ENCODE data around the gene GRIK5. TPM values are rescaled to one million over a fixed set of nuclear protein-coding genes. Genes with fewer than 3 reads are reported as not detected.
"Not testable (repeated sequence)": the region's sequence is repeated elsewhere in the genome, so short reads cannot be mapped to it uniquely, and the experiment has no call there.

Gene GRIK5
- total RNA-seq, 2 donors from 2014 or later: 3.5 to 4.0 TPM

GRCh38 chr19:41994994-41995958, 74.7 kb downstream of the GRIK5 start:
- Mint-ChIP-seq H3K27ac (no peak overlapping the region), H3K36me3 (peaks cover 0 to 15% of the 10 kb centered on the region in 2 donors), H3K9me3 (no peaks in the 10 kb centered on the region)
- DNase-seq (ENCODE audit: low spot score in 2 of 2): no peak
- ATAC-seq: no peak

- ATAC-seq (peak; percentile 2 to 15), DNase-seq (ENCODE audit: low spot score in 2 of 2) (no peak)
- Mint-ChIP-seq H3K9me3 (no peaks in the 10 kb centered on the region), H3K27ac (no peak overlapping the region), H3K36me3 (peaks cover 0 to 13% of the 10 kb centered on the region in 2 donors)
Measured at GRCh38 chr19:41994521-41994971, 75.5 kb downstream of the GRIK5 start.

GRCh38 chr19:41993612-41994483, 76.2 kb downstream of the GRIK5 start, which contains the start of gene ATP1A3:
ATP1A3 (minus strand) TSS chr19:41994230; CDS start chr19:41994076, 154 bp downstream.
- Mint-ChIP-seq H3K36me3 (peaks cover 0 to 10% of the 10 kb centered on the region in 2 donors), H3K9me3 (no peaks in the 10 kb centered on the region), H3K27ac (no peak within 1 kb of the TSS)
- DNase-seq (ENCODE audit: low spot score in 2 of 2) (peak; percentile 65 to 70), ATAC-seq (peak; percentile 82 to 88)

- H3K36me3 Mint-ChIP-seq; H3K9me3 Mint-ChIP-seq; DNase-seq (ENCODE audit: low spot score in 2 of 2); ATAC-seq: not testable (repeated sequence)
- H3K27ac Mint-ChIP-seq: peak overlapping the region in 1 of 2 donors; percentile 20
Measured at GRCh38 chr19:41991925-41992569, 78.0 kb downstream of the GRIK5 start.

- ATAC-seq (no peak), DNase-seq (ENCODE audit: low spot score in 2 of 2) (no peak)
- Mint-ChIP-seq H3K27ac (no peak overlapping the region), H3K36me3 (peaks cover 0 to 4% of the 10 kb centered on the region in 2 donors), H3K9me3 (no peaks in the 10 kb centered on the region)
Measured at GRCh38 chr19:41991025-41991424, 79.0 kb downstream of the GRIK5 start.

- ATAC-seq (no peak), DNase-seq (ENCODE audit: low spot score in 2 of 2) (no peak)
- Mint-ChIP-seq H3K27ac (no peak overlapping the region), H3K9me3 (no peaks in the 10 kb centered on the region), H3K36me3 (peaks cover 0 to 4% of the 10 kb centered on the region in 2 donors)
Measured at GRCh38 chr19:41990615-41991014, 79.4 kb downstream of the GRIK5 start.

GRCh38 chr19:41990028-41990427, 80.0 kb downstream of the GRIK5 start:
- Mint-ChIP-seq H3K27ac (no peak overlapping the region), H3K9me3 (no peaks in the 10 kb centered on the region), H3K36me3 (peaks cover 0 to under 1% of the 10 kb centered on the region in 2 donors)
- DNase-seq (ENCODE audit: low spot score in 2 of 2): no peak
- ATAC-seq: no peak

GRCh38 chr19:41988947-41989346, 81.1 kb downstream of the GRIK5 start:
- ATAC-seq (no peak), DNase-seq (ENCODE audit: low spot score in 2 of 2) (no peak)
- Mint-ChIP-seq H3K27ac (no peak overlapping the region), H3K9me3 (no peaks in the 10 kb centered on the region), H3K36me3 (no peaks in the 10 kb centered on the region)

GRCh38 chr19:41987141-41987860, 82.7 kb downstream of the GRIK5 start:
- Mint-ChIP-seq H3K36me3 (no peaks in the 10 kb centered on the region), H3K9me3 (no peaks in the 10 kb centered on the region), H3K27ac (no peak overlapping the region)
- no peak for ATAC-seq
- no peak for DNase-seq (ENCODE audit: low spot score in 2 of 2)

- DNase-seq (ENCODE audit: low spot score in 2 of 2): no peak
- ATAC-seq: no peak
- Mint-ChIP-seq H3K36me3 (no peaks in the 10 kb centered on the region), H3K9me3 (no peaks in the 10 kb centered on the region), H3K27ac (peak overlapping the region in 1 of 2 donors; percentile 78)
Measured at GRCh38 chr19:41984961-41985360, 85.0 kb downstream of the GRIK5 start.

GRCh38 chr19:41981724-41982123, 88.3 kb downstream of the GRIK5 start:
- no peak for DNase-seq (ENCODE audit: low spot score in 2 of 2)
- no peak for ATAC-seq
- H3K27ac Mint-ChIP-seq: no peak overlapping the region
- no peaks in the 10 kb centered on the region for H3K9me3 Mint-ChIP-seq
- no peaks in the 10 kb centered on the region for H3K36me3 Mint-ChIP-seq

GRCh38 chr19:41978470-41978869, 91.5 kb downstream of the GRIK5 start:
- H3K36me3 Mint-ChIP-seq: no peaks in the 10 kb centered on the region
- no peak for DNase-seq (ENCODE audit: low spot score in 2 of 2)
- no peak overlapping the region for H3K27ac Mint-ChIP-seq
- no peaks in the 10 kb centered on the region for H3K9me3 Mint-ChIP-seq
- no peak for ATAC-seq

GRCh38 chr19:41977916-41978315, 92.1 kb downstream of the GRIK5 start:
- no peaks in the 10 kb centered on the region for H3K36me3 Mint-ChIP-seq
- no peak for DNase-seq (ENCODE audit: low spot score in 2 of 2)
- H3K27ac Mint-ChIP-seq: no peak overlapping the region
- no peak for ATAC-seq
- no peaks in the 10 kb centered on the region for H3K9me3 Mint-ChIP-seq

- Mint-ChIP-seq H3K27ac (no peak overlapping the region), H3K9me3 (no peaks in the 10 kb centered on the region), H3K36me3 (no peaks in the 10 kb centered on the region)
- ATAC-seq (no peak), DNase-seq (ENCODE audit: low spot score in 2 of 2) (no peak)
Measured at GRCh38 chr19:41974652-41975051, 95.4 kb downstream of the GRIK5 start.

GRCh38 chr19:41971363-41971762, 98.6 kb downstream of the GRIK5 start:
- no peaks in the 10 kb centered on the region for H3K36me3 Mint-ChIP-seq
- H3K27ac Mint-ChIP-seq: no peak overlapping the region
- ATAC-seq: no peak
- H3K9me3 Mint-ChIP-seq: no peaks in the 10 kb centered on the region
- no peak for DNase-seq (ENCODE audit: low spot score in 2 of 2)

Measured in activated naive CD4-positive, alpha-beta T cell treated with anti-CD3 and anti-CD28 coated beads, Interleukin-2, amount 50 U/mL, for 72 hours (primary cell).